ENCODE data around the gene VDAC1.
A peak's percentile ranks its signal among the peaks of the same experiment; 100 is the strongest.

Gene VDAC1

DNA sequence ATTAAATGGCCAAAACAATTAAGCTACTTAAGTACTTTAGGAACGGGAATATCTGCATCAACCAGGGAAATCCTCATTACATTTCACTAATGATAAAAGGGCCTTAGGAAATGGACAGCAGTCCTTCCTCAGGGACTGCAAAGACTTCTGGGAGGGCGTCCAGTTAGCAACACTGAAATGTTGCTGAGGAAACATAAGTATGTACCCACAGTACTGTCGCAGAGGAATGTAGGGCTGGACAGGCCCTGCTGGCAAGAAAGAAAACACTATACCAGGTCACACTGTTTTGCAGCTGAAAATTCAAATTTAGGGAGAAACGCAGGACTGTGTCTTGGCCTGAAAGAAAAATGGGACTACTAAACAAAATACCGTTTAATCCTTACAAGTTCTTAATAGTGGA lies 37.7 kb downstream of the VDAC1 start:
- Mint-ChIP-seq H3K27me3 (ENCODE audit: low read depth, poor library complexity) (no peaks in the 10 kb centered on the region), H3K9me3 (peaks cover 15% of the 10 kb centered on the region), H3K4me3 (peak overlapping the region; percentile 98), H3K36me3 (ENCODE audit: low read depth) (peaks cover 31% of the 10 kb centered on the region), H3K4me1 (peaks cover 52% of the 10 kb centered on the region), H3K27ac (no peak overlapping the region)
- no peak for DNase-seq
- TF ChIP-seq, protein P1, sequence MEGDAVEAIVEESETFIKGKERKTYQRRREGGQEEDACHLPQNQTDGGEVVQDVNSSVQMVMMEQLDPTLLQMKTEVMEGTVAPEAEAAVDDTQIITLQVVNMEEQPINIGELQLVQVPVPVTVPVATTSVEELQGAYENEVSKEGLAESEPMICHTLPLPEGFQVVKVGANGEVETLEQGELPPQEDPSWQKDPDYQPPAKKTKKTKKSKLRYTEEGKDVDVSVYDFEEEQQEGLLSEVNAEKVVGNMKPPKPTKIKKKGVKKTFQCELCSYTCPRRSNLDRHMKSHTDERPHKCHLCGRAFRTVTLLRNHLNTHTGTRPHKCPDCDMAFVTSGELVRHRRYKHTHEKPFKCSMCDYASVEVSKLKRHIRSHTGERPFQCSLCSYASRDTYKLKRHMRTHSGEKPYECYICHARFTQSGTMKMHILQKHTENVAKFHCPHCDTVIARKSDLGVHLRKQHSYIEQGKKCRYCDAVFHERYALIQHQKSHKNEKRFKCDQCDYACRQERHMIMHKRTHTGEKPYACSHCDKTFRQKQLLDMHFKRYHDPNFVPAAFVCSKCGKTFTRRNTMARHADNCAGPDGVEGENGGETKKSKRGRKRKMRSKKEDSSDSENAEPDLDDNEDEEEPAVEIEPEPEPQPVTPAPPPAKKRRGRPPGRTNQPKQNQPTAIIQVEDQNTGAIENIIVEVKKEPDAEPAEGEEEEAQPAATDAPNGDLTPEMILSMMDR (IDR thresholded peaks at IDR 0.05) = no peak

DNA sequence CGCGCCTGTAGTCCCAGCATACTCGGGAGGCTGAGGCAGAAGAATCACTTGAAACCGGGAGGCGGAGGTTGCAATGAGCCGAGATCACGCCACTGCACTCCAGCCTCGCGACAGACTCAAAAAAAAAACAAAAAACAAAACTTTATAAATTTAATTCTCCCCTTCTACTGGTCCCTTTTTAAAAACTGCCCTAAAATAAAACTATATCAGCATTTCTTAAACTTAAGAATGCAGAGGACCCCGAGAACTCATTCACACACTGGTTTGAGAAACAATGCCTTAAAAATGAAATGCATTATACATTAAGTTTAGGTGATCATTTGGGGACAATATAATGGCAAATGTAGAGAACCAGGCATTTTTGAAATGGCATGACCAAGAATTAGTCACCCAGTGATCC lies 38.7 kb downstream of the VDAC1 start:
- Mint-ChIP-seq H3K9me3 (peaks cover 15% of the 10 kb centered on the region), H3K4me1 (peaks cover 55% of the 10 kb centered on the region), H3K27me3 (ENCODE audit: low read depth, poor library complexity) (no peaks in the 10 kb centered on the region), H3K27ac (no peak overlapping the region), H3K4me3 (peak overlapping the region; percentile 18), H3K36me3 (ENCODE audit: low read depth) (peaks cover 21% of the 10 kb centered on the region)
- TF ChIP-seq, protein P1 (IDR thresholded peaks at IDR 0.05) = no peak
- no peak for DNase-seq

DNA sequence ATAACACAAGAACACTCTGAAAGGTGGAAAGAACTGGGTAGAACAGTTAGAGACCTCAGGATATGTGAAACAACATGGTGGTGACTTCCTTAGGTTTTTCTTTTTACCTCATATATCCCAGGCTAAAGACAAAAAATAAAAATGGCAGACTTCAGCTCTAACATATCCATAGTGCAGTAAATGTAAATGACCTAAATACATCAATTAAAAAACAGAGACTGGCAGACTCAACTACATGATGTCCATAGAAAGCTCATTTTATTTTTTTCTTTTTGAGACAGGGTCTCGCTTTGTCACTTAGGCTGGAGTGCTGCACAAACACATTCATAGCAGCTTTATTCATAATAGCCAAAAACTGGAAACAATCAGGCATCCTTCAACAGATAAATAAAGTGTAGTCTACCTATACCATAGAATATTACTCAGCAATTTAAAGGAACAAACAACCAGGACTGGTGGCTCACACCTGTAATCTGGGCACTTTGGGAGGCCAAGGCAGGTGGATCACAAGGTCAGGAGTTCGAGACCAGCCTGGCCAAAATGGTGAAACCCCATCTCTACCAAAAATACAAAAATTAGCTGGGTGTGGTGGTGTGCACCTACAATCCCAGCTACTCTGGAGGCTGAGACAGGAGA lies 41.2 kb downstream of the VDAC1 start:
- Mint-ChIP-seq H3K4me3 (no peak overlapping the region), H3K27ac (no peak overlapping the region), H3K27me3 (ENCODE audit: low read depth, poor library complexity) (no peaks in the 10 kb centered on the region), H3K4me1 (peaks cover 54% of the 10 kb centered on the region), H3K36me3 (ENCODE audit: low read depth) (peaks cover 34% of the 10 kb centered on the region), H3K9me3 (peaks cover 15% of the 10 kb centered on the region)
- DNase-seq = no peak
- TF ChIP-seq, protein P1 (IDR thresholded peaks at IDR 0.05) = no peak

DNA sequence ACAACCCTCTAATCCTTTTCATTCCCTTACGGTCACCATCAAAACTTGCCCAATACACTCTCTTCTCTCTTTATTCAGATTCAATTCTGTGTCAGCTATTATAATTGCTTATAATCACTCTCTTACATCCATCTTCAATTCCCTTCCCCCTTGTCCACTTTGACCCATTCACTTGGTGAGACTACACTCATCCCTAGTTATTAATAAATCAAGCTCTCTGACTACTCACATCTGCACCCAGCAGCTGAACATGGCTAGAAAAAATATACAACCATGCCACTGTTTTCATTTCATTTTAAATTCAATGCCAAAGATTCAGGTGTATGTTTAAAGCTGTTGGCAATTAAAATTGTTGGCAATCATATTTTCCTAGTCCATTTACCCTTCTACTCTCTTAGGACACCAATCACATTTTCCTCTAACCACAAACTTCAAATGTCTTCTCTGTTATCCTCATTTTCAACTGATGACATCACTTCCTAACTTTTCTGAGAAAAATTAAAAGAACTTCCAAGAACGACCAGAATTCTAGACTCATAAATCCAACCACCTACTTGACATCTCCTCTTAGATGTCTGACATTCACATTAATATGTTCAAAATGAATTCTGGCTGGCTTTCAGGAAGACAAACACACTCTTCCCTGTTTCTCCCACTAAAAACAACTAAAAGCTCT lies 41.8 kb downstream of the VDAC1 start:
- H3K9me3 Mint-ChIP-seq = peaks cover 15% of the 10 kb centered on the region
- H3K36me3 Mint-ChIP-seq (ENCODE audit: low read depth) = peaks cover 35% of the 10 kb centered on the region
- H3K27ac Mint-ChIP-seq = peak overlapping the region; percentile 93
- TF ChIP-seq, protein P1 (IDR thresholded peaks at IDR 0.05) = no peak
- no peak for DNase-seq
- peak overlapping the region; percentile 49 for H3K4me3 Mint-ChIP-seq
- no peaks in the 10 kb centered on the region for H3K27me3 Mint-ChIP-seq (ENCODE audit: low read depth, poor library complexity)
- peaks cover 47% of the 10 kb centered on the region for H3K4me1 Mint-ChIP-seq

DNA sequence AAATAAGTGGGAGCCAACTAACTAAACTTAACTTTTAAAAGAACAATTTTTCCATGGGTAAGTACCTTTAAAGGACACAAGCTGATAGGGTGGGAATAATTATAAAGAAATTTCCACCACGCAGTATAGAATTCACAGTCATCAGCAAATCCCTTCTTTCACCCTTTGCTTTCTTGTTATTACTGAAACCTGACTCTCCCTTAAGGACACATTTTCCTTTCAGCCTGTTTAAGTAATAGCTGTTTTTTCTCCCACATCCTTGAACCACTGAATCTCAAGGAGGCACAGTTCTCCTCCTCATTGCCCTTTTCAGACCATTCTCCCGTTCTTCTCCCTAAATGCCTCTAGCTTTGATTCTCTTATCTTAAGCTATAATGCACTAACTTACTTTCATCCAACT lies 42.6 kb downstream of the VDAC1 start:
- peaks cover 15% of the 10 kb centered on the region for H3K9me3 Mint-ChIP-seq
- H3K27ac Mint-ChIP-seq = peak overlapping the region; percentile 93
- no peak for DNase-seq
- H3K27me3 Mint-ChIP-seq (ENCODE audit: low read depth, poor library complexity) = no peaks in the 10 kb centered on the region
- H3K36me3 Mint-ChIP-seq (ENCODE audit: low read depth) = peaks cover 43% of the 10 kb centered on the region
- H3K4me1 Mint-ChIP-seq = peaks cover 39% of the 10 kb centered on the region
- peak overlapping the region; percentile 49 for H3K4me3 Mint-ChIP-seq
- TF ChIP-seq, protein P1 (IDR thresholded peaks at IDR 0.05) = no peak

DNA sequence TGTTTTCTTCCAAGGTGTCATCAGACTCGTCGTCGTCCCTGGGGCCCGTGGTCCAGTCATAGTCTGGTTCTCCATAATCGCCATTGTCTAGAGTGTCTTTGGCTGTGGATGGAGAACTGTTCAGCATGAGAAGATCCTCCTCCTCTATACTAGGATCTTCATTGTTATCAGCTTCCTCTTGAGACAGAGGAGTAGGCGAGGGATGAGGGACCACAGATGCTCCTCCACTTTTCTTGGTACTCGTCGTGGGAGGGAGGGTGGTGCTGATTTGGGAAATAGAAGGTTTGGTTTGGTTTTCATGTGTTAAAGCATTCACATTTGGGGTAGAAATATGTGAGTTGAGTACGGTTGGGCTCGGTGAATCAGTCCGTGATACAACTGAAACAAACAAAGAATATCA lies 45.1 kb downstream of the VDAC1 start:
- TF ChIP-seq, protein P1 (IDR thresholded peaks at IDR 0.05) = no peak
- Mint-ChIP-seq H3K9me3 (peaks cover 9% of the 10 kb centered on the region), H3K4me1 (peaks cover 28% of the 10 kb centered on the region), H3K4me3 (no peak overlapping the region), H3K36me3 (ENCODE audit: low read depth) (peaks cover 55% of the 10 kb centered on the region), H3K27ac (no peak overlapping the region), H3K27me3 (ENCODE audit: low read depth, poor library complexity) (no peaks in the 10 kb centered on the region)
- DNase-seq = no peak

Data from nephron progenitor cell (in vitro differentiated cells).